Transverse colon (tissue), 4 donors: ENCODE data around the gene LMTK3. TPM values are rescaled to one million over a fixed set of nuclear protein-coding genes. Genes with fewer than 3 reads are reported as not detected.
"Not testable (repeated sequence)": the region's sequence is repeated elsewhere in the genome, so short reads cannot be mapped to it uniquely, and the experiment has no call there.

ENCODE experiments used
- DNase-seq: peaks from one replicate; pipeline ENCODE4 v3.0.0-alpha.2; 2019
- H3K27ac ChIP-seq, 4 donors: fragments of 200-600 bp; sonication (generic); 2 replicates each; pipeline ENCODE4 v1.5.1; 2016 to 2018; ENCODE audit warnings: inconsistent platforms in 4 of 4
- H3K27me3 ChIP-seq: fragments of 200-600 bp; sonication (generic); 2 replicates; pipeline ENCODE4 v1.5.1; 2017; ENCODE audit warnings: inconsistent platforms
- H3K36me3 ChIP-seq, 4 donors: fragments of 200-600 bp; sonication (generic); 2 replicates each; pipeline ENCODE4 v1.5.1; 2017 to 2019; ENCODE audit warnings: inconsistent platforms in 4 of 4
- H3K4me1 ChIP-seq, 4 donors: fragments of 200-600 bp; sonication (generic); 2 replicates each; pipeline ENCODE4 v1.5.1; 2017 to 2020; ENCODE audit warnings: inconsistent platforms in 4 of 4
- H3K4me3 ChIP-seq, 4 donors: fragments of 200-600 bp; sonication (generic); 1 replicate in 1 of 4; 2 replicates in 3 of 4; pipeline versions ENCODE4 v1.5.1 to v1.6.1; 2017 to 2019; ENCODE audit warnings: inconsistent platforms in 4 of 4
- H3K9me3 ChIP-seq, 2 donors: fragments of 200-600 bp; sonication (generic); 2 replicates each; pipeline ENCODE4 v1.5.1; 2017 to 2019; ENCODE audit warnings: inconsistent platforms in 2 of 2
- CTCF ChIP-seq, 5 experiments: fragments of 200-600 bp in 3 of 5; fragments of 450-650 bp in 2 of 5; sonication (generic) in 3 of 5; IDR thresholded peaks; 1 replicate in 2 of 5; 2 replicates in 3 of 5; pipeline ENCODE4 v1.5.1; 2016 to 2017; ENCODE audit warnings: antibody characterized with exemption in 5 of 5, inconsistent platforms in 3 of 5, mild to moderate bottlenecking in 2 of 5, moderate library complexity in 1 of 5
- EP300 ChIP-seq: sonication (generic); formaldehyde crosslinking; IDR thresholded peaks from one replicate; pipeline ENCODE4 v1.6.1; 2017; ENCODE audit warnings: antibody characterized with exemption, low read depth
- POLR2A ChIP-seq: fragments of 450-650 bp; IDR thresholded peaks from one replicate; pipeline ENCODE4 v1.6.1; 2016; ENCODE audit warnings: antibody characterized with exemption, mild to moderate bottlenecking, moderate library complexity
- POLR2AphosphoS5 ChIP-seq, 3 donors: sonication (generic); formaldehyde crosslinking; IDR thresholded peaks; one replicate each; pipeline ENCODE4 v1.6.1; 2016; ENCODE audit warnings: antibody characterized with exemption in 3 of 3
- WGBS, 2 donors: methylation state at CpG; one replicate each; pipeline ENCODE4 v1.1.5; 2018; ENCODE audit warnings: low coverage in 1 of 2; 5-methylcytosine and 5-hydroxymethylcytosine counted together
- in situ Hi-C, 4 donors: fragments of 200-750 bp; cut with MboI; loops; one replicate each; pipeline versions ENCODE4 v1.15.0 to v1.15.1; 2017; ENCODE audit warnings: low sequenced_read_pairs in 3 of 4, low pct_ligation_motif_present in 1 of 4, low pct_unique_long_range_greater_than_20kb in 1 of 4
- intact Hi-C: fragments of 100-400 bp; cut with DNase I; formaldehyde crosslinking; loops from one replicate; pipeline ENCODE4 v1.15.1; 2023; ENCODE audit warnings: low total_unique reads
- total RNA-seq, 4 donors: library from RNA; depleted of rRNA; stranded (reverse); fragments of >200 nt; gene quantifications; one replicate each; pipeline ENCODE4 v1.1.0, GENCODE V29; 2016

Gene LMTK3
- total RNA-seq, 4 donors from 2014 or later: 0.68 to 2.4 (median 1.1) TPM; not detected in 1

GRCh38 chr19:48487544-48487943 lies 24.1 kb downstream of the LMTK3 start:
- DNase-seq: no peak
- Histone ChIP-seq H3K9me3 (no peaks in the 10 kb centered on the region), H3K4me3 (no peak overlapping the region), H3K27me3 (peaks cover 13% of the 10 kb centered on the region), H3K36me3 (no peaks in the 10 kb centered on the region), H3K4me1 (peaks cover 16 to 39% (median 29%) of the 10 kb centered on the region in 4 donors), H3K27ac (no peak overlapping the region)
- no peak for TF ChIP-seq CTCF (IDR thresholded peaks at IDR 0.05)
- no peak for TF ChIP-seq POLR2AphosphoS5 (IDR thresholded peaks at IDR 0.05)
- no peak for TF ChIP-seq POLR2A
- no peak for TF ChIP-seq EP300
- WGBS, 2 donors: 55 to 67% methylated on average over 1 to 6 of the region's 6 CpGs
- in situ Hi-C loops (no loop called here), intact Hi-C loops (no loop called here)

- in situ Hi-C loops, DNase-seq, H3K9me3 ChIP-seq, intact Hi-C loops, H3K36me3 ChIP-seq, H3K27ac ChIP-seq, H3K4me3 ChIP-seq: not testable (repeated sequence)
- Histone ChIP-seq H3K27me3 (peaks cover 13% of the 10 kb centered on the region), H3K4me1 (peaks cover 21 to 31% (median 25%) of the 10 kb centered on the region in 4 donors)
- 40 to 72% methylated on average over 1 to 10 of the region's 10 CpGs for WGBS, 2 donors
Measured at GRCh38 chr19:48486706-48487105, 24.9 kb downstream of the LMTK3 start.

GRCh38 chr19:48484931-48485612 lies 26.6 kb downstream of the LMTK3 start:
- 80 to 84% methylated on average over 2 to 35 of the region's 37 CpGs for whole genome bisulfite sequencing, 2 donors
- H3K9me3 ChIP-seq: no peaks in the 10 kb centered on the region
- no peak overlapping the region for H3K27ac ChIP-seq
- H3K36me3 ChIP-seq: no peaks in the 10 kb centered on the region
- no peak for DNase-seq
- TF ChIP-seq POLR2AphosphoS5 (IDR thresholded peaks at IDR 0.05) (no peak), EP300 (no peak), CTCF (IDR thresholded peaks at IDR 0.05) (no peak), POLR2A (no peak)
- no peaks in the 10 kb centered on the region for H3K27me3 ChIP-seq
- intact Hi-C loops: no loop called here
- in situ Hi-C loops: no loop called here
- no peak overlapping the region for H3K4me3 ChIP-seq
- peaks cover 12 to 31% (median 22%) of the 10 kb centered on the region in 4 donors for H3K4me1 ChIP-seq

- no peaks in the 10 kb centered on the region for H3K27me3 ChIP-seq
- H3K27ac ChIP-seq: no peak overlapping the region
- TF ChIP-seq POLR2AphosphoS5 (IDR thresholded peaks at IDR 0.05) (no peak), POLR2A (no peak), EP300 (no peak), CTCF (IDR thresholded peaks at IDR 0.05) (no peak)
- H3K4me3 ChIP-seq: no peak overlapping the region
- in situ Hi-C loops: no loop called here
- no peaks in the 10 kb centered on the region for H3K36me3 ChIP-seq
- 71 to 82% methylated on average over 8 to 16 of the region's 16 CpGs for WGBS, 2 donors
- intact Hi-C loops: no loop called here
- H3K9me3 ChIP-seq: no peaks in the 10 kb centered on the region
- DNase-seq: no peak
- peaks cover 12 to 29% (median 22%) of the 10 kb centered on the region in 4 donors for H3K4me1 ChIP-seq
Measured at GRCh38 chr19:48484247-48484893, 27.3 kb downstream of the LMTK3 start.
